GM12878 (cell line): Measurements from ENCODE around the gene ASGR1. TPM values are rescaled to one million over a fixed set of nuclear protein-coding genes. Genes with fewer than 3 reads are reported as not detected.
A peak's percentile ranks its signal among the peaks of the same experiment; 100 is the strongest.

Source experiments
- ATAC-seq: fragments of 200-7000 bp; cut with Tn5 transposase; 3 replicates; pipeline ENCODE4 v1.9.1; 2020; ENCODE audit warnings: mild to moderate bottlenecking, moderate library complexity
- BruUV-seq: library from RNA; stranded (reverse); fragments of 400-500 nt; replicated peaks from 2 replicates; lab custom pipeline; 2021; lab: Mats Ljungman, UMichigan
- CTCF ChIA-PET: fragments of 300-600 bp; sonication (Branson Sonifier 250); formaldehyde crosslinking; extraction: SDS; loops from one replicate; lab custom pipeline; 2021; ENCODE audit warnings: inconsistent platforms; lab: Yijun Ruan, JAX
- POLR2A ChIA-PET: fragments of 350-600 bp; formaldehyde crosslinking; extraction: SDS; loops from one replicate; lab custom pipeline; 2021; ENCODE audit warnings: inconsistent platforms; lab: Charles Lee
- RAD21 ChIA-PET: fragments of 300-600 bp; sonication (Branson Sonifier 250); formaldehyde crosslinking; loops from one replicate; lab custom pipeline; 2023; ENCODE audit warnings: antibody characterized with exemption; ENCODE audit not compliant: unreplicated experiment; lab: Charles Lee
- SMC1A ChIA-PET: fragments of 300-600 bp; sonication (Branson Sonifier 250); formaldehyde crosslinking; loops from one replicate; lab custom pipeline; 2023; ENCODE audit not compliant: unreplicated experiment, uncharacterized antibody; lab: Charles Lee
- DNase-seq: peaks from one replicate; pipeline ENCODE4 v3.0.0-alpha.2; 2011; ENCODE audit warnings: low read depth, low spot score
- FAIRE-seq: peaks from 3 replicates; lab custom pipeline; 2011; peaks lifted over from hg19 to GRCh38; lab: Jason Lieb, UNC
- H2AFZ ChIP-seq: 2 replicates; pipeline ENCODE4 v1.6.0; 2011; ENCODE audit warnings: low read depth, low read length, control low read depth; ENCODE audit not compliant: control insufficient read depth
- H3K27ac ChIP-seq: 2 replicates; pipeline ENCODE4 v1.5.1; 2011; ENCODE audit warnings: control low read depth; ENCODE audit not compliant: control insufficient read depth, insufficient read depth
- H3K27me3 ChIP-seq, 2 experiments: replicated peaks in 1 of 2; 2 replicates each; pipeline versions ENCODE4 v1.6.0 to v1.6.1; 2011; ENCODE audit warnings: low read length in 1 of 2; ENCODE audit not compliant: control insufficient read depth in 2 of 2, insufficient read depth in 2 of 2
- H3K36me3 ChIP-seq, 2 experiments: 2 replicates each; pipeline ENCODE4 v1.5.1; 2011; ENCODE audit warnings: low read length in 1 of 2; ENCODE audit not compliant: control insufficient read depth in 2 of 2, insufficient read depth in 2 of 2
- H3K4me1 ChIP-seq: 2 replicates; pipeline ENCODE4 v1.6.1; 2011; ENCODE audit warnings: mild to moderate bottlenecking, low read length, moderate library complexity, mixed read lengths; ENCODE audit not compliant: control insufficient read depth, insufficient read depth
- H3K4me2 ChIP-seq: 2 replicates; pipeline ENCODE4 v1.6.0; 2011; ENCODE audit warnings: control low read depth; ENCODE audit not compliant: control insufficient read depth, insufficient read depth
- H3K4me3 ChIP-seq: fragments of 200-600 bp; sonication (generic); 2 replicates; pipeline ENCODE4 v1.5.1; 2016
- H3K79me2 ChIP-seq: 2 replicates; pipeline ENCODE4 v1.6.0; 2011; ENCODE audit warnings: low read length; ENCODE audit not compliant: control insufficient read depth, insufficient read depth
- H3K9ac ChIP-seq: 2 replicates; pipeline ENCODE4 v1.8.0; 2011; ENCODE audit warnings: low read length, control low read depth, mixed read lengths; ENCODE audit not compliant: control insufficient read depth, insufficient read depth
- H3K9me3 ChIP-seq: replicated peaks from 3 replicates; pipeline ENCODE4 v1.5.1; 2011; ENCODE audit warnings: mild to moderate bottlenecking, low read length; ENCODE audit not compliant: control insufficient read depth, insufficient read depth
- H4K20me1 ChIP-seq: 2 replicates; pipeline ENCODE4 v1.6.0; 2011; ENCODE audit not compliant: control insufficient read depth, insufficient read depth
- ASH2L ChIP-seq: fragments of 300-600, 200-600 bp; sonication (generic); IDR thresholded peaks from 2 replicates; pipeline ENCODE4 v1.6.1; 2017; ENCODE audit warnings: low read depth, mild to moderate bottlenecking, borderline replicate concordance
- MEF2B ChIP-seq: fragments of 450-650 bp; IDR thresholded peaks from 2 replicates; pipeline ENCODE4 v1.6.1; 2018; ENCODE audit warnings: mild to moderate bottlenecking, moderate library complexity; ENCODE audit not compliant: partially characterized antibody, poor library complexity, severe bottlenecking
- NR2C2 ChIP-seq: IDR thresholded peaks from 2 replicates; pipeline ENCODE4 v1.6.1; 2011; ENCODE audit warnings: borderline replicate concordance, low read depth; ENCODE audit not compliant: control insufficient read depth, insufficient read length
- PBX3 ChIP-seq: IDR thresholded peaks from 2 replicates; pipeline ENCODE4 v1.6.1; 2011; ENCODE audit warnings: mild to moderate bottlenecking, low read depth, low read length, moderate library complexity; ENCODE audit not compliant: insufficient replicate concordance
- WGBS: methylation state at CpG from one replicate; pipeline ENCODE4 v1.1.6; 2016; ENCODE audit warnings: low lambda C conversion rate; ENCODE audit not compliant: insufficient replicate concordance, insufficient coverage; ENCODE audit errors: missing lambda C conversion rate; 5-methylcytosine and 5-hydroxymethylcytosine counted together
- in situ Hi-C: fragments of 300-500 bp; cut with MboI; formaldehyde crosslinking; loops from 9 replicates; pipeline ENCODE4 v1.14.3; 2018; ENCODE audit warnings: mixed read lengths
- intact Hi-C: fragments of 100-400 bp; cut with micrococcal nuclease; formaldehyde crosslinking; loops from one replicate; pipeline ENCODE4 v1.14.2; 2022; ENCODE audit not compliant: unreplicated experiment
- polyA plus RNA-seq, 11 experiments: library from polyadenylated mRNA; depleted of rRNA in 4 of 11; unstranded in 6 of 11; stranded (reverse) in 5 of 11; fragments of >200 nt; fragmentation: Nextera tagmentation in 4 of 11; fragmentation: Illumina TruSeq in 1 of 11; extraction: Ambion mirVana in 4 of 11; extraction: Trizol in 1 of 11; gene quantifications; 1 replicate in 1 of 11; 2 replicates in 10 of 11; pipeline versions ENCODE4 v1.2.1 to v1.2.3, GENCODE V29; 2011 to 2016; ENCODE audit warnings: inconsistent platforms in 2 of 11, missing spikeins in 2 of 11, low read depth in 1 of 11
- total RNA-seq, 4 experiments: library from RNA; depleted of rRNA in 3 of 4; stranded (reverse); fragments of >200 nt in 3 of 4; fragmentation: Illumina TruSeq in 1 of 4; extraction: Trizol in 1 of 4; gene quantifications; 2 replicates each; pipeline versions ENCODE4 v1.2.1 to v1.2.3, GENCODE V29; 2013 to 2021
- TF ChIP-seq, protein P1 (sequence below): fragments of 450-650 bp; formaldehyde crosslinking; IDR thresholded peaks from 2 replicates; pipeline ENCODE4 v1.4.0; 2022; ENCODE audit warnings: mild to moderate bottlenecking, moderate library complexity
- TF ChIP-seq, protein P2 (sequence below): fragments of 450-650 bp; IDR thresholded peaks from 2 replicates; pipeline ENCODE4 v1.6.1; 2016; ENCODE audit warnings: mild to moderate bottlenecking

ASGR1 gene
- total and polyA plus RNA-seq, 10 of the 15 experiments (the other 5 are each of a cell fraction or from before 2014, with no cell fraction given), result 0.06 to 0.34 (median 0.14) TPM; not detected in 6

GRCh38 chr17:7176107-7176840 lies 2.9 kb downstream of the ASGR1 start:
- CTCF ChIA-PET, result interaction anchor here (1.3 to 3.5 kb wide), 6 partner anchors 9 to 333 kb away, joined by 4 to 34 read pairs (median 6); no protein-coding TSS in a partner anchor
- intact Hi-C loops, result loop anchor here (2.0 to 10.0 kb wide), 2 partner anchors 129 to 261 kb away; no protein-coding TSS in a partner anchor
- in situ Hi-C loops, result no loop called here
- H3K4me3 ChIP-seq, result no peak overlapping the region
- POLR2A ChIA-PET, result no interaction called here
- H2AFZ ChIP-seq, result no peak overlapping the region
- no peaks in the 10 kb centered on the region for H3K36me3 ChIP-seq
- H4K20me1 ChIP-seq, result no peaks in the 10 kb centered on the region
- H3K4me2 ChIP-seq, result no peak overlapping the region
- no peak for ATAC-seq
- H3K9ac ChIP-seq, result no peak overlapping the region
- WGBS, result 100% methylated on average over 1 of the region's 1 CpG
- no peaks in the 10 kb centered on the region for H3K79me2 ChIP-seq
- TF ChIP-seq MEF2B (no peak), PBX3 (no peak)
- BruUV-seq, result no TSS peak
- no peaks in the 10 kb centered on the region; the same call in 2 of the 3 replicates for H3K9me3 ChIP-seq
- no peak overlapping the region for H3K27ac ChIP-seq
- RAD21 ChIA-PET, result interaction anchor here (1.3 to 2.7 kb wide), 5 partner anchors 36 to 261 kb away, joined by 4 to 14 read pairs (median 6); no protein-coding TSS in a partner anchor
- FAIRE-seq, result no peak
- peaks cover 2 to 6% of the 10 kb centered on the region in 2 experiments; a peak in 3 of 4 replicates for H3K27me3 ChIP-seq
- SMC1A ChIA-PET, result interaction anchor here (2.6 kb wide), 1 partner anchor 130 kb away, joined by 14 read pairs; no protein-coding TSS in a partner anchor
- H3K4me1 ChIP-seq, result peaks cover 6% of the 10 kb centered on the region
- no peak for DNase-seq

- Histone ChIP-seq H3K4me2 (no peak overlapping the region), H4K20me1 (no peaks in the 10 kb centered on the region), H3K27ac (no peak overlapping the region), H3K4me3 (no peak overlapping the region), H3K79me2 (no peaks in the 10 kb centered on the region), H3K36me3 (no peaks in the 10 kb centered on the region), H2AFZ (no peak overlapping the region), H3K27me3 (peaks cover 2 to 6% of the 10 kb centered on the region in 2 experiments; a peak in 3 of 4 replicates), H3K9me3 (no peaks in the 10 kb centered on the region; the same call in 2 of the 3 replicates), H3K9ac (no peak overlapping the region), H3K4me1 (peaks cover 6% of the 10 kb centered on the region)
- no peak for DNase-seq
- intact Hi-C loops (loop anchor here (10.0 kb wide), 1 partner anchor 261 kb away; no protein-coding TSS in a partner anchor), in situ Hi-C loops (no loop called here)
- ChIA-PET RAD21 (no interaction called here), CTCF (no interaction called here), POLR2A (no interaction called here), SMC1A (no interaction called here)
- 74% methylated on average over 5 of the region's 5 CpGs for WGBS
- no peak for ATAC-seq
- FAIRE-seq, result no peak
- BruUV-seq, result no TSS peak
- peak; percentile 25 for TF ChIP-seq PBX3
- TF ChIP-seq, protein P1, sequence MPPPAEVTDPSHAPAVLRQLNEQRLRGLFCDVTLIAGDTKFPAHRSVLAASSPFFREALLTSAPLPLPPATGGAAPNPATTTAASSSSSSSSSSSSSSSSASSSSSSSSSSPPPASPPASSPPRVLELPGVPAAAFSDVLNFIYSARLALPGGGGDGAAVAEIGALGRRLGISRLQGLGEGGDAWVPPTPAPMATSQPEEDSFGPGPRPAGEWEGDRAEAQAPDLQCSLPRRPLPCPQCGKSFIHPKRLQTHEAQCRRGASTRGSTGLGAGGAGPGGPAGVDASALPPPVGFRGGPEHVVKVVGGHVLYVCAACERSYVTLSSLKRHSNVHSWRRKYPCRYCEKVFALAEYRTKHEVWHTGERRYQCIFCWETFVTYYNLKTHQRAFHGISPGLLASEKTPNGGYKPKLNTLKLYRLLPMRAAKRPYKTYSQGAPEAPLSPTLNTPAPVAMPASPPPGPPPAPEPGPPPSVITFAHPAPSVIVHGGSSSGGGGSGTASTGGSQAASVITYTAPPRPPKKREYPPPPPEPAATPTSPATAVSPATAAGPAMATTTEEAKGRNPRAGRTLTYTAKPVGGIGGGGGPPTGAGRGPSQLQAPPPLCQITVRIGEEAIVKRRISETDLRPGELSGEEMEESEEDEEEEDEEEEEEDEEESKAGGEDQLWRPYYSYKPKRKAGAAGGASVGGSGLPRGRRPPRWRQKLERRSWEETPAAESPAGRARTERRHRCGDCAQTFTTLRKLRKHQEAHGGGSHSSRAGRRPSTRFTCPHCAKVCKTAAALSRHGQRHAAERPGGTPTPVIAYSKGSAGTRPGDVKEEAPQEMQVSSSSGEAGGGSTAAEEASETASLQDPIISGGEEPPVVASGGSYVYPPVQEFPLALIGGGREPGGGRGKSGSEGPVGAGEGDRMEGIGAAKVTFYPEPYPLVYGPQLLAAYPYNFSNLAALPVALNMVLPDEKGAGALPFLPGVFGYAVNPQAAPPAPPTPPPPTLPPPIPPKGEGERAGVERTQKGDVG (CRISPR knock-in tag), result no peak
- TF ChIP-seq NR2C2, result peak; percentile 5
- TF ChIP-seq, protein P2, sequence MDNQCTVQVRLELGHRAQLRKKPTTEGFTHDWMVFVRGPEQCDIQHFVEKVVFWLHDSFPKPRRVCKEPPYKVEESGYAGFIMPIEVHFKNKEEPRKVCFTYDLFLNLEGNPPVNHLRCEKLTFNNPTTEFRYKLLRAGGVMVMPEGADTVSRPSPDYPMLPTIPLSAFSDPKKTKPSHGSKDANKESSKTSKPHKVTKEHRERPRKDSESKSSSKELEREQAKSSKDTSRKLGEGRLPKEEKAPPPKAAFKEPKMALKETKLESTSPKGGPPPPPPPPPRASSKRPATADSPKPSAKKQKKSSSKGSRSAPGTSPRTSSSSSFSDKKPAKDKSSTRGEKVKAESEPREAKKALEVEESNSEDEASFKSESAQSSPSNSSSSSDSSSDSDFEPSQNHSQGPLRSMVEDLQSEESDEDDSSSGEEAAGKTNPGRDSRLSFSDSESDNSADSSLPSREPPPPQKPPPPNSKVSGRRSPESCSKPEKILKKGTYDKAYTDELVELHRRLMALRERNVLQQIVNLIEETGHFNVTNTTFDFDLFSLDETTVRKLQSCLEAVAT, result no peak
- no peak for TF ChIP-seq ASH2L
Observed at GRCh38 chr17:7175330-7175733, 3.8 kb downstream of the ASGR1 start.
